Measurements from ENCODE around the gene DUOX1.
"Not testable (repeated sequence)": the region's sequence is repeated elsewhere in the genome, so short reads cannot be mapped to it uniquely, and the experiment has no call there.

The DUOX1 gene

GRCh38 chr15:45129651-45130129 is at the start of gene DUOX1, which contains the start of gene DUOXA1:
TSS of gene DUOX1 (plus strand) at chr15:45129994. CDS start at chr15:45131967, 1,973 bp downstream.
TSS of gene DUOXA1 (minus strand) at chr15:45129879. CDS start at chr15:45123014, 6,865 bp downstream.
- DNase-seq (ENCODE audit: low read depth in 3 of 3): peak in 1 of 3 experiments; percentile 35

DNA sequence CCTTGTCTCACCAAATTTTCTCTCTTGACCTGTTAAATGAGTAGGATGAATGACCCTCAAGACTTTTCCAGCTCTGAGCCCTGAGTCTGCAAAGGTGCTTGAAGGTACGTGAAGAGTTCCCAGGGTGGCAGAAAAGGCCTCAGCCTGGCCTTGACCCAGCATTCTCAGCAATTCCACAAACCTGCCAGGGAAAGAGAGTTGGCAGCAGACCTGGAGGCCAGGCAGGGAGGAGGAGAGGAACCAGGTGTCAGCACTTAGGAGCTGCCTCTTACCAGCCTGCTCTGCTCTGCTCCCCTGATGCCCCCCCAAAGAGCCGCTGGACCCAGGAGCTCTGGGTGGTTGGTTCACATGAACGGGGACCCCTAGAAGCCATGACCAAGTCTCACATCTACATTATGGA is 49.2 kb upstream of the DUOX1 start:
- not testable (repeated sequence) for DNase-seq (ENCODE audit: low read depth in 3 of 3)

DNA sequence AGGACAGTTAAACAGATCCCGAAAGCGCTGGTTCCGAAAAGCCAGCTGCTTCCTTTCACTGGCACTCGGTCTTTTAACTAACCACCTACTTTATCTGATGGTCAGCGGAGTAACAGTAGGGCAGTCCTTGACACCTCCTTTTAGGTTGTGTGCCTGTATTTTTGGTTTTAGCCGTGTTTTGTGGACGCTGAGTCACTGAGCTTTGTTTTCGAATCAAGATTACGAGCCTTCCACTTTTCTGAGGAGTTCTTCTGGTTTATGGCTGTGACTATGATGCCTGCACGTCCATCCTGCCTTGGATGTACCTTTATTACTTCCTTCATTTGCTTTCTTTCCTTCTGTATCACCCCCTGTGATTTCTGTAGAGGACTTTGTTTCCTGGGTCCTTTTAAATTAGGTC is 47.4 kb upstream of the DUOX1 start:
- not testable (repeated sequence) for DNase-seq (ENCODE audit: low read depth in 3 of 3)

DNA sequence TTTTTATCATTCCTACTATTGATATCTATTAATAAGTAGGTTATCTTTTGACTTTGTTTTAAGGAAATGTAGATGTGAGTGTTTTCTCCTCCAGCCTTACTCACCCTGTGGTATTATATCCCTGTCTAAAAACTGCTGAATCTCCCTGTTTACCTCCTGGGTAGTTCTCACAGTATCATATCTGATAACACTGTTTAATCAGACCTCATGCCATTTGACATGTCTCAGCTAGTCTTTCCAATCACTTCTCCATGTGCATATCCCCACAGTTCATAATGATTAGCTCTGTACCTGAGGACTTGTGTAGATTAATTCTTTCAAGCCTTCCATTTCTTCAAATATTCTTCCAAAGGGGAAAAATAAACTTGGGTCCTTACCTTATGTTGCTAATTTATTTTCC is 46.6 kb upstream of the DUOX1 start:
- DNase-seq (ENCODE audit: low read depth in 3 of 3): no peak

DNA sequence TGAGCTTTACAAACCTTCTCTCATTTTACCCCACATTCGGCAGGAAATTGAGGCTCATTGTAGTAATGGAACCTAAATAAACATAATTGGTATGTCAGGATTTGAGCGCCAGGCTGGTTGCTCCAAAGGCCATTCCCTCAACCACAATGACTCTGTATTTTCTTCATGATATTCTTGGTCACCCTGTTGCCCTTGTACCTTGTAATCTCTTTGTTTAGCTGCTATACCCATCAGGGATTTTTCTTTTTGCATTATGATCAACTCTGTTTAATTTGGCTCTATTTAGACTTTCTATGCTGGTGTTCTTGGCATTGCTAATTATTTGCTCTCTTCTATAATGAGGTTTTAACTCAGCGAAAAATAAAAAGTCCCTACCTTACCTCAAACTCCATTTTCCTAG is 45.6 kb upstream of the DUOX1 start:
- DNase-seq (ENCODE audit: low read depth in 3 of 3): no peak

- no peak for DNase-seq (ENCODE audit: low read depth in 3 of 3)
These were observed 42.3 kb upstream of the DUOX1 start for GRCh38 chr15:45087513-45087912.

GRCh38 chr15:45088801-45089711 is 40.7 kb upstream of the DUOX1 start:
- no peak for DNase-seq (ENCODE audit: low read depth in 3 of 3)

DNA sequence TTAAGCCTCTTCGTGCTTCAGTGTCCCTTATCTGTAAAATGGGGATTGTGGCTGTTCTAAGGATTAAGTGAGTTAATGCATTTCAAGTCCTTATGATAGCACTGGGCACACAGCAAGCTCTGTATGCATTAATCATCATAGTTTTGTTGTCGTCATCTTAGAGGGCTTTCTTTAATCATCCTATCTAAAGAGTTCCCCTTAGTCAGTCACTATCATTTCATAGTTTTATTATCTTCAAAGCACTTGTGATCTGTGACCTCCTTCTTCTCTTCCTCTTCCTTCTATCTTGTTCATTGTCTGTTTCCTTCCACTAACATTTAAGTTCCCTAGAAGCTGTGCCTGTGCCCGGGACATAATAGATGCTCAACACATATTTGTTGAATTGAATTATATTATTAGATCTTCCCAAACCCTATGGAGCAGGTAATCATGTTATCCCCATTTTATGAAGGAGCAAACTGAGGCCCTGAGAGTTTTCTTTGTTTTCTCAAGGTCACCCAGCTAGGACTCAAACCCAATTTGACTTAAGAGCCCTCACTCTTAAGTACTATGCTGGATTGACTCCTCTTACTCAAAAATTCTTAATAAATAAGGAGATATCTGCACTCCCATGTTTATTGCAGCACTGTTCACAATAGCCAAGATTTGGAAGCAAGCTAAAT is 40.0 kb upstream of the DUOX1 start:
- no peak for DNase-seq (ENCODE audit: low read depth in 3 of 3)

GRCh38 chr15:45091161-45091560 is 38.6 kb upstream of the DUOX1 start:
- DNase-seq (ENCODE audit: low read depth in 3 of 3): no peak

DNA sequence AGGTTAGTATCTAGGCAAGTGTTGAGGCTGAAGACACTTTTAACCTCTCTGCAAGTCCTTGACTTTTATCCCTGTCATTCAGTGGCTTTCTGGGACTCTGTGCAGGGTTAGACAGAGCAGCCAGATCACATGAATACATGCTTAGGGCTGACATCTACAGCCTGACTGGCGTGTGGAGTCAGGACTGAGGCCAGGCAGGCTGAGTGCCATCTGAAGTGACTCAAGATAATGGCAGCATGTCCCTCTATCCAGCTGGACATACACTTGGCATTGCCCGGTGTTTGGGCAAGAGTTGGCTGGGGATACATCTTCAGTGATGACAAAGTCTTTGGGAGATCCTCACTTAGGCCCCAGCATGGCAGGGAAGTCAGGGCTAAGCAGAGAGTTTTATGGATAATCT is 38.2 kb upstream of the DUOX1 start:
- no peak for DNase-seq (ENCODE audit: low read depth in 3 of 3)

DNA sequence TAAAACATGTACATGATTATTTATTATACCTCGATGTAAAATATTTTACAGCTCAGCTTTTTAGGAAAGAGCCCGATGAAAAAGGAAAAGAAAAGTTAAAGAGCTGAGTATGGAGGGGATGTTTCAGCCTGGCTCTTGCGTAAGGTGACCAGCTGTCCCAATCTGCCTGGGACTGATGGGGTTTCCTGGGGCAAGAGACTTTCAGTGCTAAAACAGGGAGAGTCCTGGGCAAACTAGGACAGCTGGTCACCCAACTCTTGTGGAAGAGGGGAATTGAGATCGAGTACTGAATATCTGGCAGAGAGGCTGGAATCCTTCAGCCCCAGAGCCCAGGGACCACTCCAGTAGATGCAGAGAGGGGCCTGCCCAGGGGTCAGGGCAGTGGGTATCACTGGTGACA is 36.8 kb upstream of the DUOX1 start:
- no peak for DNase-seq (ENCODE audit: low read depth in 3 of 3)

GRCh38 chr15:45093622-45094357 is 36.0 kb upstream of the DUOX1 start:
- no peak for DNase-seq (ENCODE audit: low read depth in 3 of 3)

DNA sequence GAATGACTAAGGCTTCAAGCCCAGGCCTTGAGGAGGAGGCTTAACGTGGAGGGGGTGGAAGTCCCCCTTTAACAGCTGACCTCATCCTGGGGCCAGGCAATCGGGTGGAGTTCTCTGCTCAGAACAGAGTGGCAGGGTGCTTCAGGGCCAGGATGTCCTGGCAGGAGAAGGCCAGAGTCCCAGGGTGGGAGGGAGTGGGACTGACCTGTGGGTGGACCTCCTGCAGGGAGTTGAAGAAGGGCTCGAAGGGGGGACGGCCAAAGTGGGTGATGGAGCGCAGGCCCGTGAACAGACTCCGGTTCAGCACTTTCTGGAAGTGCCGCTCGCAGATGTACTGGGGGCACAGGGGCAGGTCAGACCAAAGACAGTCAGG is 35.5 kb upstream of the DUOX1 start:
- no peak for DNase-seq (ENCODE audit: low read depth in 3 of 3)

DNA sequence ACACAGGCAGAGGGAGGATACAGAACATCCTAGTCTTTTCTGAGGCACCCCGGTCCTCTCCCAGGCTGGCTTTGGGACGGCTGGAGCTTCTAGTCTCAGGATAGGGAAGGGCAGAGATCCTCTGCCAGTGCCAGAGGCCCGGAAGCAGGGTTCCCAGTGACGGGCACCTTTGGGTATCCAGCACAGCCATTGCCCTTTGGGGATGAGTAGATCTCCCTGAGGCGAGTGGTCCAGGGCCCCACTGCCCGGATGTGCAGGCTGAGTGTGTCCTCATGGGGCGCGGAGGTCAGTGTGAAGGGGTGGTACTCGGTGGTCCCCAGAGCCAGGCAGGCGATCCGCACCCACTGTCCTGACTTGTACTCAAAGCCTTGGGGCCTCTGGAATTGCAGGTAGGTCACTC is 34.1 kb upstream of the DUOX1 start:
- no peak for DNase-seq (ENCODE audit: low read depth in 3 of 3)

- DNase-seq (ENCODE audit: low read depth in 3 of 3): no peak
These were observed 32.3 kb upstream of the DUOX1 start for GRCh38 chr15:45097466-45097865.

GRCh38 chr15:45099549-45100165 is 30.1 kb upstream of the DUOX1 start:
- no peak for DNase-seq (ENCODE audit: low read depth in 3 of 3)

GRCh38 chr15:45100884-45101625 is 28.7 kb upstream of the DUOX1 start:
- no peak for DNase-seq (ENCODE audit: low read depth in 3 of 3)

DNA sequence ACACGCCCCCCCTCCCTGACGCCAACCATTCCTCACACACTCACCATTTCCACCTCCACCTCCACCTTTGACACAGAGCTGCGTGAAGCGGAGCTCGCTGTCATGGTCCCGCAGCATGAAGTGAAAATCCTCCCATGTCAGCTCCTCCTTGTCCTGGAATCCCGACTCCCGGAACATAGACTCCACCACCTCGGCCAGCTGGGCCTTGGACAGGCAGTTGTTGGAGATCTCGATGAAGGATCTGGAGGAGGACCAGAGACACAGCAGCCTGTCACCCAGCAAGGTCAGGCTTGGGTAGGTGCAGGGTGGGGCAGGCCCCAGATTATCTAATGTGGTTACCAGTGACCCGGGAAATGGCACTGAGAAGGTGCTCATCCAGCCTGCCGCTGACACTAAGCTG is 28.0 kb upstream of the DUOX1 start:
- no peak for DNase-seq (ENCODE audit: low read depth in 3 of 3)

DNA sequence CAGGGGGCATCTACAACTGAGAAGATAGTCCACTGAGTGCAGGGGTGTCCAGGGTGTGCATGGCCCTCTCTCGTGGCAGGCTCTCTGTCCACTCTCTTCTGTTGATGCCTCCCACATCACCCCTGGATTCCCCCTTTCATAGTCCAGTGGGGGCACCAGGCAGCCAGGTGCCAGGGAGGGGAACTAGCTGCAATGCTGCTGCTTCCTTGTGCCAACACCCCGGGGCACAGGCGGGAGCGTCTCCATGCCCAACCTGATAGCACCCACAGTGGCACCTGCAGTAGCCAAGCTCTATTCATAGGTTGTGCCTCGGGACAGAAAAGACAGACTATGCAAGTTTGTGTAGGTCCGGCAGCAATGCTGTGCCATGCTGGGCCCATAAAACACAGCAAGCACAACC is 27.6 kb upstream of the DUOX1 start:
- DNase-seq (ENCODE audit: low read depth in 3 of 3): no peak

DNA sequence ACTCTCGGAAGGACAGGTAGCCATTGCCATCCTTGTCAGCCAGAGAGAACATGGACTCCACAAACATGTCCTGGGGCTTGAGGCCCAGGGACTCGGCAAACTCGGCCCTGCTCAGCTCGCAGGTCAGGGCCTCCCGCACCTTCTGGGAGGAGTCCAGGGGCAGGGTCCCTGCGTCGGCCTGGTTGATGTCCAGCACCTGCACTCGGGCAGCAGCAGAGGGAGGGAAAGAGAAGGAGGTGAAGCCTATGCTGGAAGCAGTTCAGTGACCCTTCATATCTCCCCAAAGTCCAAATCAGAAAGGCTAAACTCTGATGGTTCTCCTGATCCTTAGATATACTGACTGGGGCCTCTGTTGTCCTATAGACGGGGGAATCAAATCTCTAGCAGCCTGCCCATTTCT is 25.6 kb upstream of the DUOX1 start:
- not testable (repeated sequence) for DNase-seq (ENCODE audit: low read depth in 3 of 3)

DNA sequence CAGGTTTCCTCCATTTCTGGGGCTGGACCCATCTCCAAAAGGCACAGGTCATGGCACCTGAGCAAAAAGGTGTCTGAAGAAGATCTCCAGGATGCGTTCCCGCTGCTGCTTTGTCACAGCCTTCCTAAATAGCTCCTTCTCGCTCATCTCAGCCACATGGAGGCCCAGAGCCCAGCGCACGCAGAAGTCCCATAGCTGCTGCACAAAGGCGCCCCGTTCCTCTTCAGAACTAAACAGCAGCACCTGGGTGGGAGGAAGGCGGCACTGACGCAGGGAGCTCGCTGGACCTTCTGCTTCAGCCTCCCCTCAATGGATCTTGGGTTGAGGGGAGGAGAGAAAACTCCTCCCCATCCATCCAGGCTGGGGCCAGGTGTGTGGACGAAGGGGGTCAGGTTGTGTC is 24.2 kb upstream of the DUOX1 start:
- DNase-seq (ENCODE audit: low read depth in 3 of 3): no peak

All from stimulated activated CD4-positive, alpha-beta T cell treated with anti-CD3 and anti-CD28 coated beads, TNF-alpha, amount 100 ng/mL, for 24 hours (primary cell).